ENCODE measurements around the gene TEX19.
A peak's percentile ranks its signal among the peaks of the same experiment; 100 is the strongest.
"Not testable (repeated sequence)": the region's sequence is repeated elsewhere in the genome, so short reads cannot be mapped to it uniquely, and the experiment has no call there.

Gene TEX19

GRCh38 chr17:82377294-82377693 is 18.2 kb downstream of the TEX19 start:
- not testable (repeated sequence) for DNase-seq (ENCODE audit: low spot score)

GRCh38 chr17:82377924-82378740 is 19.1 kb downstream of the TEX19 start:
- no peak for DNase-seq (ENCODE audit: low spot score)

GRCh38 chr17:82378741-82379021 is 19.6 kb downstream of the TEX19 start:
- DNase-seq (ENCODE audit: low spot score), result no peak

GRCh38 chr17:82380860-82381702 is 22.0 kb downstream of the TEX19 start:
- DNase-seq (ENCODE audit: low spot score), result no peak

- DNase-seq (ENCODE audit: low spot score), result not testable (repeated sequence)
Observed at GRCh38 chr17:82381703-82382009, 22.6 kb downstream of the TEX19 start.

DNA sequence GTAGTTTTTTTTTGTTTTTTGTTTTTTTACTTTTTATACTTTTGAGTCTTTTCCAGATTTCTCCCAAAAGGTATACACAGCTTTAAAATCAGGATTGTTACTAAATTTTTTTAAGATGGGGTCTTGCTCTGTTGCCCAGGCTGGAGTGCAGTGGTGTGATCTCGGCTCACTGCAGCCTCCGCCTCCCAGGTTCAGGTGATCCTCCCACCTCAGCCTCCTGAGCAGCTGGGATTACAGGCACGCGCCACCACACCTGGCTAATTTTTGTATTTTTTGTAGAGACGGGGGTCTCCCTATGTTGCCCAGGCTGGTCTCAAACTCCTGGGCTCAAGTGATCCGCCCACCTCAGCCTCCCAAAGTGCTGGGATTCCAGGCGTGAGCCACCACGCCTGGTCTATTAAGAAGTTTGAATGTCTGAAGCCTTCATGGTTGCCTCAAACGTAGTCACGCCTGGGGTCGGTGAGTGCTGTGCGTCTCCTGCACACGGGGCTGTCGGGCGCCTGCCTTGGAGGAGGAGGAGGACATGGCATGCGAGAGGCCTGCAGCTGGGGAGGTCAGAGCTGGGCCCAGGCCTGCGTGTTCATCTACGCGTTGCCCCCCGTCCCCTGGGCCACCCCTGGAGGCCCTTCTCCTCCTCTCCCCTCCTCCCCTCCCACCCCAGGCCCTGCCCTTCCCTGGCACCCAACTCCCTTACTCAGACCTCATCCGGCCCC is 23.3 kb downstream of the TEX19 start:
- DNase-seq (ENCODE audit: low spot score), result not testable (repeated sequence)

- DNase-seq (ENCODE audit: low spot score), result no peak
Observed at GRCh38 chr17:82382933-82383255, 23.8 kb downstream of the TEX19 start.

DNA sequence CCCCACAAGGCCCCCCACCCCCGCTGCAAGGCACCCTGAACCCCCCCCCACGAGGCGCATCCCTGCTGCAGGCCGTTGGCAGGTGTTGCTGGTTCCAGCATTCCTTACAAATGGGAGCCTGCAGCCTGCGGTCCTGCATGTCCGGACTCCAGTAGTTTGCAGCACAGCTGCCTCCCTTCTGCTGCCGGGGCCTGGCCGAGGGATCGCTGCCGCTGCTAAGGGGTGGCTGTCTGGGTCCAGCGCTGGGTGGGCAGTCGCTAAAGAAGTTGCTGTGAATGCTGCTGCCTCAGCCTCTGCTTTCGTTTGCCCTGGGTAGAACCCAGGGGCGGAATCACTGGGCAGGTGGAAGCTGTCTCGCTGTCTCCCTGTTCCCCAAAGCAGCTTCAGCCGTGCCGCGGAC is 24.4 kb downstream of the TEX19 start:
- no peak for DNase-seq (ENCODE audit: low spot score)

GRCh38 chr17:82384051-82384729 is 25.1 kb downstream of the TEX19 start:
- no peak for DNase-seq (ENCODE audit: low spot score)

- DNase-seq (ENCODE audit: low spot score), result peak; percentile 77
Observed at GRCh38 chr17:82384730-82385481, 25.9 kb downstream of the TEX19 start.

- DNase-seq (ENCODE audit: low spot score), result no peak
Observed at GRCh38 chr17:82385559-82386254, 26.7 kb downstream of the TEX19 start.

DNA sequence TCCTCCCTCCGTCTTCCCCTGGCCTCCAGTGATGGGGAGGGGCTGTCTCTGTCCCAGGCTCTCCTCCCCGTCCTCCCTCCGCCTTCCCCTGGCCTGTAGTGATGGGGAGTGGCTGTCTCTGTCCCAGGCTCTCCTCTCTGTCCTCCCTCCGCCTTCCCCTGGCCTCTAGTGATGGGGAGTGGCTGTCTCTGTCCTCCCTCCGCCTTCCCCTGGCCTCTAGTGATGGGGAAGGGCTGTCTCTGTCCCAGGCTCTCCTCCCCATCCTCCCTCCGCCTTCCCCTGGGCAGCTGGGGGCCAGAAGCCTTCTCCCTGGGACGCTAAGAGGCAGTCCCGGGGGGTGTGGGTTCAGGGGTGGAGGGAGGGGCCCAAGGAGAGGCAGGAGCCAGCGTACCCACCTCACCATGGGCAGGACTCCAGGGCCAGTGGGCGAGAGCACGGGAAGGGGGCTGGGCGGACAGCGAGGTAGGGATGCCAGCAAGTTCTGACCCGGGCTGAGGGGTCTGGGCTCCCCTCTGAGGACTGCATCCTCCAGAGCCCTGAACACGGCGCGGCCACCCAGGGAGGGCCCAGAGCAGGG is 27.3 kb downstream of the TEX19 start:
- DNase-seq (ENCODE audit: low spot score), result no peak

GRCh38 chr17:82386881-82387704 is 28.0 kb downstream of the TEX19 start:
- no peak for DNase-seq (ENCODE audit: low spot score)

DNA sequence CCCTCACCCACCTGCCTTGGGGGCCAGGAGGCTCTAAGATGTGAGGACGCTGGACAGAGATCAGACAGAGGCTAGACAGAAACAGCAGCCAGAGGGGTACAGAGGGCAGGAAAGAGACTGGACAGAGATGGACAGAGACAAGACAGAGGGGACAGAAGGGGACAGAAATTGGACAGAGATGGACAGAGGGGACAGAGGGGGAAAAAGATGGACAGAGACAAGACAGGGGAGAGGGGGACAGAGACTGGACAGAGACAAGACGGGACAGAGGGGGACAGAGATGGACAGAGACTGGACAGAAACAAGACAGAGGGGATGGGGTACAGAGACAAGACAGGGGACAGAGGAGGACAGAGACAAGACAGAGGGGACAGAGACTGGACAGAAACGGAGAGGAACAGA is 28.7 kb downstream of the TEX19 start:
- no peak for DNase-seq (ENCODE audit: low spot score)

DNA sequence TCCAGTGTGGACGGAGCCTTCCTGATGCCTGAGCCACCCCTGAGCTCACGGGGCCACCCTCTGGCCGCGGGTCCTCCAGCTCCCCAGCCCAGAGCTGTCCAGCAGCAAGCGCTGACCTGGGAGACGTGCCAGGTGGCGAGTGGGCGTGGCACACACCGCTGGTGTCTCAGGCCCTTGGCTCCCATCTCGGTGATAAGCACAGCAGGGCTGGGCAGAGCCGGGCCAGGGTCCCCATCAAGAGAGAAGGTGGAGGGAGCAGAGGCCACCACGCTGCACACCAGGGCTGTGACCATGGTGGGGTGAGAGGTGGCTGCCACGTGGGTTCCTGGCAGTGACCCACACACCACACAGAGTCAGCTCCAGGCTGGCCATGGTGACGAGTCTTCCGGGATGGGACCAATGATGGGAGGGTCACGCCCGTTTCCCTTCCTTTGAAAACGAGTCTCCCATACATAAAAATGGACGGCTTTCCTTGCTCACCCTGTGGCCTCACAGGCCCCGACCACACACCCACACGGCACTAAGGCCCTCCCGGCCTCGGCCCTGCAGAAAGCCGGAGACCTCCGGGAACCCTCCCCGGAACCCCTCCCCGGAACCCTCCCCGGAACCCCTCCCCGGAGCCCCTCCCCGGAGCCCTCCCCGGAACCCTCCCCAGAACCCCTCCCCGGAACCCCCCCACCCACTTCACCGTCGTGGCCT is 29.3 kb downstream of the TEX19 start:
- no peak for DNase-seq (ENCODE audit: low spot score)

GRCh38 chr17:82388922-82389283 is 29.9 kb downstream of the TEX19 start:
- no peak for DNase-seq (ENCODE audit: low spot score)

DNA sequence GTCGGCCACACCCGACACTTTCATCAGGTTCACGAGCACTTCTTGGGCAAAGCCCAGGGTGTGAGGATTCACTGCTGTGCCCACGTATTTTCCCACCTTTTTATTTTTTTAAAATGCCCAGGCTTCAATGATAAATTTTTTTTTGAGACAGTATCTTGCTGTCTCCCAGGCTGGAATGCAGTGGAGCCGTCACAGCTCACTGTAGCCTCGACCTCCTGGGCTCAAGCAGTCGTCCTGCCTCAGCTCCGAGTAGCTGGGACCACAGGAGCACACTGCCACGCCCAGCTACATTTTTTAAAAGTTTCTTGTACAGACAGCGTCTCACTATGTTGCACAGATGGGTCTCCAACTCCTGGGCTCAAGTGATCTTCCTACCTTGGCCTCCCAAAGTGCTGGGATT is 30.3 kb downstream of the TEX19 start:
- DNase-seq (ENCODE audit: low spot score), result no peak

GRCh38 chr17:82390015-82390859 is 31.2 kb downstream of the TEX19 start:
- DNase-seq (ENCODE audit: low spot score), result no peak

Data from hepatic stellate cell (primary cell).